HS-5 (cell line): ENCODE results near the gene POF1B.

ENCODE experiments used
- DNase-seq: peaks from one replicate; pipeline ENCODE4 v3.0.0-alpha.2; 2012; ENCODE audit warnings: low read depth

POF1B gene

DNA sequence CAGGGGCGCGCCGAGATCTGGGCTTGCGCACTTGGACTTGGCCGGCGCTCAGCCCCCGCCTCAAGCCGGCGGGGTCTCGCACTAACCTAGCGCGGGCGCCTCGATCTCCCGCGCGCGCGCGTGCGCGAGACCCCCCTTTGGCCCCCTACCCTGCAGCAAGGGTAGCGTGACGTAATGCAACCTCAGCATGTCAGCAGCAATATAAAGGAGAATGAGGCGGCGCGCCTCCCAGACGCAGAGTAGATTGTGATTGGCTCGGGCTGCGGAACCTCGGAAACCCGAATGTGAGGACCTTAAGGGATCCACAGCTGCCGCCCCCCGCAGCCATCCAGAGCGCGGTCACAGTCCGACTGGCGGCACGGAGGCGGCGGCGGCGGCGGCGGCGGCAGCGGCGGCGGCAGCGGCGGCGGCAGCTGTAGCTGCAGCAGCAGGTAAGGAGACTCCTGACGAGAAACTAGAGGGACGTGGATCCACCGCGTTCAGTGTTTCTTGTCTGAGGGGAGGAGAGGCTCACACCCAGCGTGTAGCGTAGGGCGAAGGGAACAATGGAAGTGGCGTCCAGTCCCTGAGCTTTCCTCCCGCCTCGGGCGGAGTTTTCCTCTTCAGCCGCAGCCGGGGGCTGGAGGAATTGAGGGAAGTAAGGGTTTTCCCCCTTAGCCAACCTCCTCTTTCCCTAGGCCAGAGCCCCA, 135.6 kb downstream of the POF1B start, which contains the start of the genes SATL1 and ZNF711:
SATL1 (minus strand) TSS at position 19 of the 689 bp plus-strand sequence. CDS start 134,811 bp downstream, outside the sequence.
ZNF711 (plus strand) TSS at position 231 of the 689 bp plus-strand sequence. CDS start 3,582 bp downstream, outside the sequence.
- no peak for DNase-seq

DNA sequence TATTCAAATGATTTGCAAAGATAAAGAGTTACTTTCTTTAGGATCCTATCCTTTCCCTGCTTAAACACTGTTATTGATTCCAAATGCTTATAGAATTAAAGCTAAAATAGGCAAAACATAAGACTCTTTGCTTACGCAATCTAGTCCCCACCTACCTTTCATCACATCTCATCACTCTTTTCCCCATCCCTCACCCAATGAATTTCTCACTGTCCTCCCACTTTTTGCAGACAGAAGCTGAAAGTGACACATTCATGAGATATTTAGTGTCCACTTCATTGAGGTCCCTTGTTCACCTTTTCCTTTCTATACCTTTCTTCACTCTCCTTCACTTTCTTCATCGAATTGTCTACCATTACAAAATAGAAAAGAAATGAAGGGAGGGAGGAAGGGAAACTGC, 136.3 kb downstream of the POF1B start:
- DNase-seq: no peak
